HepG2 (cell line): ENCODE results near the gene LMNA. TPM values are rescaled to one million over a fixed set of nuclear protein-coding genes. Genes with fewer than 3 reads are reported as not detected.

Experiments
- AGO1 ChIP-seq: fragments of 200-400 bp; formaldehyde crosslinking; IDR thresholded peaks from 2 replicates; pipeline ENCODE4 v1.6.1; 2017; ENCODE audit warnings: mild to moderate bottlenecking, low read depth, low read length, moderate library complexity; ENCODE audit not compliant: poor library complexity, severe bottlenecking
- ARNT2 ChIP-seq: sonication (generic); formaldehyde crosslinking; IDR thresholded peaks from 2 replicates; pipeline ENCODE4 v1.8.0; 2022; ENCODE audit warnings: mild to moderate bottlenecking, low read depth, missing genetic modification reagents, moderate library complexity
- CEBPB ChIP-seq: IDR thresholded peaks from 2 replicates; pipeline ENCODE4 v1.6.1; 2011; ENCODE audit warnings: low read depth, low read length, improper control_type of control experiment, borderline replicate concordance
- EHMT2 ChIP-seq: fragments of 200-600 bp; sonication (generic); IDR thresholded peaks from 2 replicates; pipeline ENCODE4 v1.7.0; 2017; ENCODE audit warnings: antibody characterized with exemption, low read depth, low read length, borderline replicate concordance
- FOSL2 ChIP-seq: sonication (generic); formaldehyde crosslinking; IDR thresholded peaks from 2 replicates; pipeline ENCODE4 v1.4.0; 2020; ENCODE audit warnings: missing genetic modification reagents
- FOXO1 ChIP-seq: sonication (generic); formaldehyde crosslinking; IDR thresholded peaks from 2 replicates; pipeline ENCODE4 v1.4.0; 2020; ENCODE audit warnings: missing genetic modification reagents
- KDM2A ChIP-seq: sonication (generic); formaldehyde crosslinking; IDR thresholded peaks from 2 replicates; pipeline ENCODE4 v1.4.0; 2020; ENCODE audit warnings: low read depth, missing genetic modification reagents, borderline replicate concordance
- POGZ ChIP-seq: sonication (generic); formaldehyde crosslinking; IDR thresholded peaks from 2 replicates; pipeline ENCODE4 v1.4.0; 2020; ENCODE audit warnings: mild to moderate bottlenecking, missing genetic modification reagents
- SNAPC2 ChIP-seq: sonication (generic); formaldehyde crosslinking; IDR thresholded peaks from 2 replicates; pipeline ENCODE4 v1.8.1; 2022; ENCODE audit warnings: mild to moderate bottlenecking, missing genetic modification reagents
- TMF1 ChIP-seq: sonication (generic); formaldehyde crosslinking; IDR thresholded peaks from 2 replicates; pipeline ENCODE4 v1.8.1; 2022; ENCODE audit warnings: low read depth, missing genetic modification reagents
- ZFP36L1 ChIP-seq: sonication (generic); formaldehyde crosslinking; IDR thresholded peaks from 2 replicates; pipeline ENCODE4 v1.8.0; 2022; ENCODE audit warnings: mild to moderate bottlenecking, missing genetic modification reagents, moderate library complexity
- ZNF317 ChIP-seq: sonication (generic); formaldehyde crosslinking; IDR thresholded peaks from 2 replicates; pipeline ENCODE4 v1.5.0; 2020; ENCODE audit warnings: mild to moderate bottlenecking, missing genetic modification reagents
- polyA plus RNA-seq, 8 experiments: library from polyadenylated mRNA; depleted of rRNA in 3 of 8; stranded (reverse) in 7 of 8; unstranded in 1 of 8; fragments of >200 nt; fragmentation: Illumina TruSeq in 4 of 8; extraction: Trizol in 4 of 8; gene quantifications; 2 replicates each; pipeline versions ENCODE4 v1.2.1 to v1.2.3, GENCODE V29; 2011 to 2016; ENCODE audit warnings: low read depth in 4 of 8, missing spikeins in 1 of 8, mixed read lengths in 1 of 8; ENCODE audit not compliant: insufficient read depth in 1 of 8
- total RNA-seq, 5 experiments: library from RNA; depleted of rRNA; stranded (reverse); fragments of >200 nt; fragmentation: Illumina TruSeq; extraction: Trizol; gene quantifications; 2 replicates each; pipeline ENCODE4 v1.2.3, GENCODE V29; 2016; ENCODE audit warnings: low read depth in 1 of 5
- TF ChIP-seq, protein P1 (sequence below): sonication (generic); formaldehyde crosslinking; IDR thresholded peaks from 2 replicates; pipeline ENCODE4 v1.9.0; 2021; ENCODE audit warnings: mild to moderate bottlenecking, missing genetic modification reagents
- TF ChIP-seq, protein P2 (sequence below): sonication (generic); formaldehyde crosslinking; IDR thresholded peaks from 2 replicates; pipeline ENCODE4 v1.4.0; 2020; ENCODE audit warnings: missing genetic modification reagents
- TF ChIP-seq, protein P3 (sequence below): sonication (generic); formaldehyde crosslinking; IDR thresholded peaks from 2 replicates; pipeline ENCODE4 v1.5.0; 2020; ENCODE audit warnings: mild to moderate bottlenecking, missing genetic modification reagents, borderline replicate concordance

Gene LMNA
- total and polyA plus RNA-seq, 2 of the 13 experiments (the other 11 are each of a cell fraction or from before 2014, with no cell fraction given) = 107 to 225 TPM

DNA sequence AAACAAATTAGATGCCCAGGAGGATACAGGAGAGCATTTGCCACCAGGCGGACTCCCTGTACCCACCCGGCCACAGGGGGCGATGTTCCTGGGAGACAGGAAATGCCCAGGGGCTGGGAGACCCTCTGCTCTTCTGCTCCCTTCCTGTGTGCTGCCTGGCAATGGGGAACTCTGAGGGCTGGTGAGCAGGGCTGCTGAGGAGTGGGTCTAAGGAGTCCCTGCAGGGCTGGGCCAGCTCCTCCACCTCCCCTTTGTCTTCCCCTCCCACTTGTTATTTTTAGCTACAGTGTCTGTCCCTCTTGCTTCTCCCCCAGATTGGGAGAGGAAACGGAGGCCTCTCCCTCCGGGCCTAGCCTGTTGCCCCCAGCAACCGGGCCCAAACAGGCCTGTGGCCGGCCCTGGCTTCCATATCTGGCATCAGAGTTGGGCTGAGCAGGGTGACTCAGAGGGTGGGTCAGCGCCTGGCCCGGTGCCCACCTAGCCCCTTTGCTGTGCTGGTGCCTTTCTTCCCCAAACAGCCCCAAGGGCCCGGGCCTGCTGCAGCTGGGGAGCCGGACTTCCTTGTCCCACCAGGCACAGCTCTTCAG lies 11.6 kb downstream of the LMNA start (continued):
- TF ChIP-seq, protein P1, sequence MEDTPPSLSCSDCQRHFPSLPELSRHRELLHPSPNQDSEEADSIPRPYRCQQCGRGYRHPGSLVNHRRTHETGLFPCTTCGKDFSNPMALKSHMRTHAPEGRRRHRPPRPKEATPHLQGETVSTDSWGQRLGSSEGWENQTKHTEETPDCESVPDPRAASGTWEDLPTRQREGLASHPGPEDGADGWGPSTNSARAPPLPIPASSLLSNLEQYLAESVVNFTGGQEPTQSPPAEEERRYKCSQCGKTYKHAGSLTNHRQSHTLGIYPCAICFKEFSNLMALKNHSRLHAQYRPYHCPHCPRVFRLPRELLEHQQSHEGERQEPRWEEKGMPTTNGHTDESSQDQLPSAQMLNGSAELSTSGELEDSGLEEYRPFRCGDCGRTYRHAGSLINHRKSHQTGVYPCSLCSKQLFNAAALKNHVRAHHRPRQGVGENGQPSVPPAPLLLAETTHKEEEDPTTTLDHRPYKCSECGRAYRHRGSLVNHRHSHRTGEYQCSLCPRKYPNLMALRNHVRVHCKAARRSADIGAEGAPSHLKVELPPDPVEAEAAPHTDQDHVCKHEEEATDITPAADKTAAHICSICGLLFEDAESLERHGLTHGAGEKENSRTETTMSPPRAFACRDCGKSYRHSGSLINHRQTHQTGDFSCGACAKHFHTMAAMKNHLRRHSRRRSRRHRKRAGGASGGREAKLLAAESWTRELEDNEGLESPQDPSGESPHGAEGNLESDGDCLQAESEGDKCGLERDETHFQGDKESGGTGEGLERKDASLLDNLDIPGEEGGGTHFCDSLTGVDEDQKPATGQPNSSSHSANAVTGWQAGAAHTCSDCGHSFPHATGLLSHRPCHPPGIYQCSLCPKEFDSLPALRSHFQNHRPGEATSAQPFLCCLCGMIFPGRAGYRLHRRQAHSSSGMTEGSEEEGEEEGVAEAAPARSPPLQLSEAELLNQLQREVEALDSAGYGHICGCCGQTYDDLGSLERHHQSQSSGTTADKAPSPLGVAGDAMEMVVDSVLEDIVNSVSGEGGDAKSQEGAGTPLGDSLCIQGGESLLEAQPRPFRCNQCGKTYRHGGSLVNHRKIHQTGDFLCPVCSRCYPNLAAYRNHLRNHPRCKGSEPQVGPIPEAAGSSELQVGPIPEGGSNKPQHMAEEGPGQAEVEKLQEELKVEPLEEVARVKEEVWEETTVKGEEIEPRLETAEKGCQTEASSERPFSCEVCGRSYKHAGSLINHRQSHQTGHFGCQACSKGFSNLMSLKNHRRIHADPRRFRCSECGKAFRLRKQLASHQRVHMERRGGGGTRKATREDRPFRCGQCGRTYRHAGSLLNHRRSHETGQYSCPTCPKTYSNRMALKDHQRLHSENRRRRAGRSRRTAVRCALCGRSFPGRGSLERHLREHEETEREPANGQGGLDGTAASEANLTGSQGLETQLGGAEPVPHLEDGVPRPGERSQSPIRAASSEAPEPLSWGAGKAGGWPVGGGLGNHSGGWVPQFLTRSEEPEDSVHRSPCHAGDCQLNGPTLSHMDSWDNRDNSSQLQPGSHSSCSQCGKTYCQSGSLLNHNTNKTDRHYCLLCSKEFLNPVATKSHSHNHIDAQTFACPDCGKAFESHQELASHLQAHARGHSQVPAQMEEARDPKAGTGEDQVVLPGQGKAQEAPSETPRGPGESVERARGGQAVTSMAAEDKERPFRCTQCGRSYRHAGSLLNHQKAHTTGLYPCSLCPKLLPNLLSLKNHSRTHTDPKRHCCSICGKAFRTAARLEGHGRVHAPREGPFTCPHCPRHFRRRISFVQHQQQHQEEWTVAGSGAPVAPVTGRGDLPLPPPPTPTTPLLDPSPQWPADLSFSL (CRISPR knock-in tag) = no peak
- TF ChIP-seq TMF1 (CRISPR knock-in tag) = no peak
- TF ChIP-seq, protein P2, sequence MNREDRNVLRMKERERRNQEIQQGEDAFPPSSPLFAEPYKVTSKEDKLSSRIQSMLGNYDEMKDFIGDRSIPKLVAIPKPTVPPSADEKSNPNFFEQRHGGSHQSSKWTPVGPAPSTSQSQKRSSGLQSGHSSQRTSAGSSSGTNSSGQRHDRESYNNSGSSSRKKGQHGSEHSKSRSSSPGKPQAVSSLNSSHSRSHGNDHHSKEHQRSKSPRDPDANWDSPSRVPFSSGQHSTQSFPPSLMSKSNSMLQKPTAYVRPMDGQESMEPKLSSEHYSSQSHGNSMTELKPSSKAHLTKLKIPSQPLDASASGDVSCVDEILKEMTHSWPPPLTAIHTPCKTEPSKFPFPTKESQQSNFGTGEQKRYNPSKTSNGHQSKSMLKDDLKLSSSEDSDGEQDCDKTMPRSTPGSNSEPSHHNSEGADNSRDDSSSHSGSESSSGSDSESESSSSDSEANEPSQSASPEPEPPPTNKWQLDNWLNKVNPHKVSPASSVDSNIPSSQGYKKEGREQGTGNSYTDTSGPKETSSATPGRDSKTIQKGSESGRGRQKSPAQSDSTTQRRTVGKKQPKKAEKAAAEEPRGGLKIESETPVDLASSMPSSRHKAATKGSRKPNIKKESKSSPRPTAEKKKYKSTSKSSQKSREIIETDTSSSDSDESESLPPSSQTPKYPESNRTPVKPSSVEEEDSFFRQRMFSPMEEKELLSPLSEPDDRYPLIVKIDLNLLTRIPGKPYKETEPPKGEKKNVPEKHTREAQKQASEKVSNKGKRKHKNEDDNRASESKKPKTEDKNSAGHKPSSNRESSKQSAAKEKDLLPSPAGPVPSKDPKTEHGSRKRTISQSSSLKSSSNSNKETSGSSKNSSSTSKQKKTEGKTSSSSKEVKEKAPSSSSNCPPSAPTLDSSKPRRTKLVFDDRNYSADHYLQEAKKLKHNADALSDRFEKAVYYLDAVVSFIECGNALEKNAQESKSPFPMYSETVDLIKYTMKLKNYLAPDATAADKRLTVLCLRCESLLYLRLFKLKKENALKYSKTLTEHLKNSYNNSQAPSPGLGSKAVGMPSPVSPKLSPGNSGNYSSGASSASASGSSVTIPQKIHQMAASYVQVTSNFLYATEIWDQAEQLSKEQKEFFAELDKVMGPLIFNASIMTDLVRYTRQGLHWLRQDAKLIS (CRISPR knock-in tag) = no peak
- no peak for TF ChIP-seq ARNT2 (CRISPR knock-in tag)
- TF ChIP-seq, protein P3, sequence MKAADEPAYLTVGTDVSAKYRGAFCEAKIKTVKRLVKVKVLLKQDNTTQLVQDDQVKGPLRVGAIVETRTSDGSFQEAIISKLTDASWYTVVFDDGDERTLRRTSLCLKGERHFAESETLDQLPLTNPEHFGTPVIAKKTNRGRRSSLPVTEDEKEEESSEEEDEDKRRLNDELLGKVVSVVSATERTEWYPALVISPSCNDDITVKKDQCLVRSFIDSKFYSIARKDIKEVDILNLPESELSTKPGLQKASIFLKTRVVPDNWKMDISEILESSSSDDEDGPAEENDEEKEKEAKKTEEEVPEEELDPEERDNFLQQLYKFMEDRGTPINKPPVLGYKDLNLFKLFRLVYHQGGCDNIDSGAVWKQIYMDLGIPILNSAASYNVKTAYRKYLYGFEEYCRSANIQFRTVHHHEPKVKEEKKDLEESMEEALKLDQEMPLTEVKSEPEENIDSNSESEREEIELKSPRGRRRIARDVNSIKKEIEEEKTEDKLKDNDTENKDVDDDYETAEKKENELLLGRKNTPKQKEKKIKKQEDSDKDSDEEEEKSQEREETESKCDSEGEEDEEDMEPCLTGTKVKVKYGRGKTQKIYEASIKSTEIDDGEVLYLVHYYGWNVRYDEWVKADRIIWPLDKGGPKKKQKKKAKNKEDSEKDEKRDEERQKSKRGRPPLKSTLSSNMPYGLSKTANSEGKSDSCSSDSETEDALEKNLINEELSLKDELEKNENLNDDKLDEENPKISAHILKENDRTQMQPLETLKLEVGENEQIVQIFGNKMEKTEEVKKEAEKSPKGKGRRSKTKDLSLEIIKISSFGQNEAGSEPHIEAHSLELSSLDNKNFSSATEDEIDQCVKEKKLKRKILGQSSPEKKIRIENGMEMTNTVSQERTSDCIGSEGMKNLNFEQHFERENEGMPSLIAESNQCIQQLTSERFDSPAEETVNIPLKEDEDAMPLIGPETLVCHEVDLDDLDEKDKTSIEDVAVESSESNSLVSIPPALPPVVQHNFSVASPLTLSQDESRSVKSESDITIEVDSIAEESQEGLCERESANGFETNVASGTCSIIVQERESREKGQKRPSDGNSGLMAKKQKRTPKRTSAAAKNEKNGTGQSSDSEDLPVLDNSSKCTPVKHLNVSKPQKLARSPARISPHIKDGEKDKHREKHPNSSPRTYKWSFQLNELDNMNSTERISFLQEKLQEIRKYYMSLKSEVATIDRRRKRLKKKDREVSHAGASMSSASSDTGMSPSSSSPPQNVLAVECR (CRISPR knock-in tag) = no peak
- TF ChIP-seq FOSL2 (CRISPR knock-in tag) = peak; percentile 17; the same call in 1 of the 2 replicates
- no peak for TF ChIP-seq SNAPC2
- no peak for TF ChIP-seq POGZ (CRISPR knock-in tag)
- TF ChIP-seq KDM2A (CRISPR knock-in tag) = no peak
- no peak for TF ChIP-seq EHMT2
- peak; percentile 52 for TF ChIP-seq AGO1
- TF ChIP-seq ZNF317 (CRISPR knock-in tag) = no peak
- TF ChIP-seq FOXO1 (CRISPR knock-in tag) = no peak
- TF ChIP-seq CEBPB = no peak
- TF ChIP-seq ZFP36L1 (CRISPR knock-in tag) = no peak
